GM10266 (cell line): ENCODE measurements around the gene PAX2.

Source experiments
- DNase-seq: peaks from one replicate; pipeline ENCODE4 v3.0.0; 2012; ENCODE audit errors: extremely low spot score
- TF ChIP-seq, protein P1 (sequence below): IDR thresholded peaks from 2 replicates; pipeline ENCODE4 v1.5.1; 2012; ENCODE audit warnings: mild to moderate bottlenecking, low read depth; ENCODE audit not compliant: control insufficient read depth, insufficient read depth; ENCODE audit errors: missing control alignments

PAX2 gene

DNA sequence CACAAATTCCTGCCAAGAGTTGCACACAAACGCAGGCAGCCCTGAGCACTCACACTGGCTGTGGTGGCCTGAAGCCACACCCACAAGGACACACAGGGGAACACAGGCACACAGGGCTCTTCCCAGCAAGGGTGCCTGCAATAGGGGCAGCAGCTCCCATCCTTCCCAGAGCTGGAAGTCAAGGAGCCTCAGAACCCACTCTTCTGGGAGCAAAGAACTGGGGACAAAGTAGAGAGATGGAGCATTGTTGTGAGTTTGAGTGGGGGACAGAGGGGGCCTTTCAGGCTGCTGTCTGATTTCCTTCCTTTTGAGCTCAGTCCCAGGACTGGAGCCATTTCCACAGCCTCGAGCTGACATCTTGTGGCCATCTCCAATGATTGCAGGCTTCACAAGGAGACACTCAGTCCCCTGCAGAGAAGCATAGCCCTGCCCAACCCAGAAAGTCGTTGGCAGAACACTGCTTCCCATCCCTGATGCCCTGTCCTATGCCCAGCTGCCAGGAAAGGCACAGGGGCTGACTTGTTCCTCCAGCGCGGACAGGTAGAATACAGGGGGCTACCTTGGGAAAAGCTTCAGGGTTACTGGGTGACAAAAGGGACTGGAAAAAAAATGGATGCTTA, 133.0 kb downstream of the PAX2 start:
- DNase-seq, result peak; percentile 55
- TF ChIP-seq, protein P1, sequence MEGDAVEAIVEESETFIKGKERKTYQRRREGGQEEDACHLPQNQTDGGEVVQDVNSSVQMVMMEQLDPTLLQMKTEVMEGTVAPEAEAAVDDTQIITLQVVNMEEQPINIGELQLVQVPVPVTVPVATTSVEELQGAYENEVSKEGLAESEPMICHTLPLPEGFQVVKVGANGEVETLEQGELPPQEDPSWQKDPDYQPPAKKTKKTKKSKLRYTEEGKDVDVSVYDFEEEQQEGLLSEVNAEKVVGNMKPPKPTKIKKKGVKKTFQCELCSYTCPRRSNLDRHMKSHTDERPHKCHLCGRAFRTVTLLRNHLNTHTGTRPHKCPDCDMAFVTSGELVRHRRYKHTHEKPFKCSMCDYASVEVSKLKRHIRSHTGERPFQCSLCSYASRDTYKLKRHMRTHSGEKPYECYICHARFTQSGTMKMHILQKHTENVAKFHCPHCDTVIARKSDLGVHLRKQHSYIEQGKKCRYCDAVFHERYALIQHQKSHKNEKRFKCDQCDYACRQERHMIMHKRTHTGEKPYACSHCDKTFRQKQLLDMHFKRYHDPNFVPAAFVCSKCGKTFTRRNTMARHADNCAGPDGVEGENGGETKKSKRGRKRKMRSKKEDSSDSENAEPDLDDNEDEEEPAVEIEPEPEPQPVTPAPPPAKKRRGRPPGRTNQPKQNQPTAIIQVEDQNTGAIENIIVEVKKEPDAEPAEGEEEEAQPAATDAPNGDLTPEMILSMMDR, result peak; percentile 59
